HEK293T (cell line): ENCODE results near the gene RAPGEF1.
A peak's percentile ranks its signal among the peaks of the same experiment; 100 is the strongest.

Experiments used
- CTCF ChIA-PET: fragments of 350-600 bp; formaldehyde crosslinking; extraction: SDS; loops from one replicate; lab custom pipeline; 2021; ENCODE audit warnings: antibody characterized with exemption, inconsistent platforms; lab: Yijun Ruan, JAX
- POLR2A ChIA-PET: fragments of 350-600 bp; formaldehyde crosslinking; extraction: SDS; loops from one replicate; lab custom pipeline; 2020; ENCODE audit warnings: antibody characterized with exemption, inconsistent platforms; lab: Yijun Ruan, JAX
- DNase-seq: peaks from one replicate; pipeline ENCODE4 v3.0.0; 2012; ENCODE audit warnings: mixed read lengths; ENCODE audit errors: extremely low spot score
- ARNT ChIP-seq: fragments of 450-650 bp; IDR thresholded peaks from 2 replicates; pipeline ENCODE4 v1.6.1; 2017; ENCODE audit warnings: mild to moderate bottlenecking
- BHLHE40 ChIP-seq: fragments of 450-650 bp; IDR thresholded peaks from 2 replicates; pipeline ENCODE4 v1.6.1; 2016; ENCODE audit warnings: mild to moderate bottlenecking, moderate library complexity, borderline replicate concordance
- CTBP1 ChIP-seq: fragments of 450-650 bp; IDR thresholded peaks from 2 replicates; pipeline ENCODE4 v1.6.1; 2016; ENCODE audit warnings: borderline replicate concordance
- ELF4 ChIP-seq: fragments of 450-650 bp; IDR thresholded peaks from 2 replicates; pipeline ENCODE4 v1.6.1; 2017; ENCODE audit warnings: antibody characterized with exemption
- FOXA1 ChIP-seq: fragments of 450-650 bp; IDR thresholded peaks from 2 replicates; pipeline ENCODE4 v1.6.1; 2016; ENCODE audit warnings: mild to moderate bottlenecking
- FOXK2 ChIP-seq: fragments of 450-650 bp; IDR thresholded peaks from 2 replicates; pipeline ENCODE4 v1.6.1; 2016; ENCODE audit warnings: mild to moderate bottlenecking
- FOXM1 ChIP-seq: fragments of 450-650 bp; IDR thresholded peaks from 2 replicates; pipeline ENCODE4 v1.6.1; 2017; ENCODE audit warnings: mild to moderate bottlenecking, borderline replicate concordance
- HDGF ChIP-seq: fragments of 450-650 bp; IDR thresholded peaks from 2 replicates; pipeline ENCODE4 v1.6.1; 2017; ENCODE audit warnings: antibody characterized with exemption, borderline replicate concordance
- L3MBTL2 ChIP-seq: fragments of 450-650 bp; conservative IDR thresholded peaks from 2 replicates; pipeline ENCODE4 v1.6.1; 2016; ENCODE audit warnings: mild to moderate bottlenecking
- LEF1 ChIP-seq: fragments of 450-650 bp; IDR thresholded peaks from 2 replicates; pipeline ENCODE4 v1.6.1; 2017; ENCODE audit warnings: mild to moderate bottlenecking, borderline replicate concordance
- NFRKB ChIP-seq: fragments of 450-650 bp; IDR thresholded peaks from 2 replicates; pipeline ENCODE4 v1.6.1; 2016; ENCODE audit warnings: mild to moderate bottlenecking, moderate library complexity
- SP1 ChIP-seq: fragments of 450-650 bp; IDR thresholded peaks from 2 replicates; pipeline ENCODE4 v1.6.1; 2017
- SUZ12 ChIP-seq: fragments of 450-650 bp; IDR thresholded peaks from 2 replicates; pipeline ENCODE4 v1.6.1; 2016; ENCODE audit warnings: mild to moderate bottlenecking
- TARDBP ChIP-seq: fragments of 450-650 bp; IDR thresholded peaks from 2 replicates; pipeline ENCODE4 v1.6.1; 2016
- ZNF384 ChIP-seq: fragments of 450-650 bp; IDR thresholded peaks from 2 replicates; pipeline ENCODE4 v1.6.1; 2016
- TF ChIP-seq, protein P1 (sequence below): fragments of 450-650 bp; IDR thresholded peaks from 2 replicates; pipeline ENCODE4 v1.6.1; 2016

RAPGEF1 gene

DNA sequence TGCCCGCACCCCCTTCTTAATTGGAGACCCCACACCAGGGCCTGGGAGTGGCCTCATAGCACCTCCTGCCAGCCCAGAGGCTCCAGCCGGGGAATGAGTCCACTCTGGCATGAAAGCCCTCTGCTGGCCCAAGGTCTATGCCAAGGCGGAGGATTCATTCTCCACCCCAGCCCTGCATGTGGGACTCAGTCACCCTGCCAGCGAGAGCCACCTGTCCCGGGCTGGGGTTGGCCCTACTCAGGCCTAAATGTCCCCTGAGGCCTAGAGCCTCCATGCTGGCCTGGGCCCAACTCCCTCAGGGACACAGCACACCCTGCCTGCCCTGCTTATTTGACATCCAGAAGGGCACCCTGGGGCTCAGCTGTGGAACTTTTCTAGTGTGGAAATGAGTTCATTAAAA is 1.0 kb upstream of the RAPGEF1 start:
- ChIA-PET CTCF (interaction anchor here (0.7 to 1.5 kb wide), 3 partner anchors 8 to 149 kb away, joined by 3 to 7 read pairs (median 3); no protein-coding TSS in a partner anchor), POLR2A (no interaction called here)
- DNase-seq = no peak
- TF ChIP-seq NFRKB (no peak), CTBP1 (no peak), FOXM1 (no peak), FOXA1 (no peak), SUZ12 (no peak), HDGF (no peak), BHLHE40 (no peak), FOXK2 (no peak), TARDBP (no peak), L3MBTL2 (no peak), ZNF384 (no peak)
- TF ChIP-seq, protein P1, sequence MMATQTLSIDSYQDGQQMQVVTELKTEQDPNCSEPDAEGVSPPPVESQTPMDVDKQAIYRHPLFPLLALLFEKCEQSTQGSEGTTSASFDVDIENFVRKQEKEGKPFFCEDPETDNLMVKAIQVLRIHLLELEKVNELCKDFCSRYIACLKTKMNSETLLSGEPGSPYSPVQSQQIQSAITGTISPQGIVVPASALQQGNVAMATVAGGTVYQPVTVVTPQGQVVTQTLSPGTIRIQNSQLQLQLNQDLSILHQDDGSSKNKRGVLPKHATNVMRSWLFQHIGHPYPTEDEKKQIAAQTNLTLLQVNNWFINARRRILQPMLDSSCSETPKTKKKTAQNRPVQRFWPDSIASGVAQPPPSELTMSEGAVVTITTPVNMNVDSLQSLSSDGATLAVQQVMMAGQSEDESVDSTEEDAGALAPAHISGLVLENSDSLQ = no peak

DNA sequence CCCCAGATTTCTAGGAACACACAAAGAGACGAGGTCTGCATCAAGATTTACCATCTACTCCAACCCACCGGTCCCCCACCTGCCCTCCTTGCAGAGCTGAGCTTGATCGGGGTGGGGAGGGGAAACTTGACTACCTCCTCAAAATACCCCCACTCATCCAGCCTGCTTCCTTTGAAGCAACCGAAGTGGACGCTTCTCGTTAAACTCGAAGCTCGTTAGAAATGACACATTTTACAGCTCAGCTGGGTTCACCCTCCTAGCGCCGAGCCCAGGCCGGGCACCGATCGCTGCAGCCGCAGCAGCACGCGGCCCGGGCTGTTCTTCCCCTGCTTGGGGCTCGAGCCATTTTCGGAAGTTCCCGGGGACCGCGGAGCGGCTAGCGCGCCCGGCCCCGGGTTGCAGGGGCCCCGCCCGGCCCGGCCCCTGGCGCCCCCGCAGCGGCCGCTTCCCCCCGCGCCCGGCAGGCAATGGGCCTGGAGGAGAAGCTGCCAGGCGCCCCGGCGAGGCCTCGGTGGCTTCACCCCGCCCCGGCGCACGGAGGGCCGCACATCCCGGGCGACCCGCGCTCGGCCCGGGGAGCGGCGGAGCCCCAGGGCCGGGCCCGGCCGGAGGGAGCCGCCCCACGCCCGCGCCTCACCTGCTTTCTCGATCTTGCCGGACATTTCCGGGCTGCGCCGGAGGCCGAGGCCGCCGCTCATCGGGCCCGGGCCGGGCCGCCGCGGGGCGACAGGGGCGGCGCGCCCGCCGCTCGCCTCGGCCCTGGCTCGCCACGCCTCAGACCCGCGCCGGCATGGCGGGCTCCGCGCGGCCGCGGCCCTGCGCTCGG is 530 bp downstream of the RAPGEF1 start:
- TF ChIP-seq SP1 = no peak
- TF ChIP-seq L3MBTL2 = peak; percentile 72
- peak; percentile 57 for DNase-seq
- ChIA-PET POLR2A (interaction anchor here (0.6 to 1.0 kb wide), 5 partner anchors 42 to 148 kb away, joined by 3 to 4 read pairs (median 3); no protein-coding TSS in a partner anchor), CTCF (interaction anchor here (0.7 to 1.3 kb wide), 3 partner anchors 14 to 148 kb away, joined by 3 to 5 read pairs (median 4); no protein-coding TSS in a partner anchor)

GRCh38 chr9:131738293-131739132 is 1.4 kb downstream of the RAPGEF1 start:
- ChIA-PET POLR2A (interaction anchor here (0.6 to 1.0 kb wide), 4 partner anchors 41 to 140 kb away, joined by 3 to 4 read pairs (median 3); no protein-coding TSS in a partner anchor), CTCF (interaction anchor here (0.7 to 1.3 kb wide), 2 partner anchors 19 to 147 kb away, joined by 4 to 5 read pairs; no protein-coding TSS in a partner anchor)
- no peak for TF ChIP-seq SP1
- no peak for TF ChIP-seq NFRKB
- TF ChIP-seq FOXM1 = no peak
- TF ChIP-seq ELF4 = no peak
- TF ChIP-seq ZNF384 = no peak
- TF ChIP-seq ARNT = no peak
- TF ChIP-seq LEF1 = no peak
- no peak for TF ChIP-seq CTBP1
- no peak for TF ChIP-seq SUZ12
- no peak for TF ChIP-seq L3MBTL2
- TF ChIP-seq, protein P1 = no peak
- TF ChIP-seq HDGF = no peak
- TF ChIP-seq FOXA1 = no peak
- TF ChIP-seq BHLHE40 = no peak
- TF ChIP-seq TARDBP = no peak
- TF ChIP-seq FOXK2 = no peak
- DNase-seq = no peak

- ChIA-PET POLR2A (no interaction called here), CTCF (interaction anchor here (1.0 kb wide), 1 partner anchor 18 kb away, joined by 3 read pairs; no protein-coding TSS in a partner anchor)
- TF ChIP-seq, protein P1 = no peak
- no peak for TF ChIP-seq ZNF384
- no peak for TF ChIP-seq LEF1
- TF ChIP-seq SUZ12 = no peak
- no peak for TF ChIP-seq HDGF
- no peak for TF ChIP-seq NFRKB
- no peak for TF ChIP-seq ELF4
- TF ChIP-seq ARNT = no peak
- DNase-seq = no peak
Measured at GRCh38 chr9:131737426-131737825, 2.5 kb downstream of the RAPGEF1 start.

DNA sequence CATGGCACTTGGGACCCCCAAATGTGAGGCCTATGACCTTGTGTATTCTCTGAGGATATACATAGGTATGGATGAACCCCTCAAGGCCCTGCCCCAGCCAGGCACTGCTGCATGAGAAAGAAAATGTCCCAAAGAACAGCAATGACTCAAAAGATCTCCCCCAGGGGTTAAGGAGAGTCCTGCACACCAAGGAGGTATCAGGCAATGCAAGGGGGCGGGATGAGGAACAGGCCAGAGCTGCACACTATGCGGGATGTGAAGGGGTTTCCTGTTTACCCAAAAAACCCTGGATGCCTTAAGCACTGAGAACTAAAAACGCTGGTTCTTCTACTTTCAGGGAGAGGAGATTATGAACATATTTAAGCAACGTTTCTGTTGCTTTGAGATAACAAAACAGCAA is 3.4 kb downstream of the RAPGEF1 start:
- CTCF ChIA-PET = interaction anchor here (0.6 to 1.2 kb wide), 2 partner anchors 523 to 563 kb away, joined by 3 to 4 read pairs; no protein-coding TSS in a partner anchor
- POLR2A ChIA-PET = no interaction called here
- TF ChIP-seq FOXK2 = no peak
- no peak for TF ChIP-seq ELF4
- TF ChIP-seq, protein P1 = no peak
- no peak for TF ChIP-seq SUZ12
- no peak for TF ChIP-seq L3MBTL2
- TF ChIP-seq FOXM1 = no peak
- TF ChIP-seq CTBP1 = no peak
- TF ChIP-seq LEF1 = no peak
- no peak for TF ChIP-seq HDGF
- TF ChIP-seq BHLHE40 = no peak
- TF ChIP-seq TARDBP = no peak
- TF ChIP-seq SP1 = no peak
- no peak for TF ChIP-seq ZNF384
- DNase-seq = no peak
